HEK293T (cell line): ENCODE measurements around the gene RAD51B.

ENCODE experiments used
- BHLHE40 ChIP-seq: fragments of 450-650 bp; IDR thresholded peaks from 2 replicates; pipeline ENCODE4 v1.6.1; 2016; ENCODE audit warnings: mild to moderate bottlenecking, moderate library complexity, borderline replicate concordance
- CTBP1 ChIP-seq: fragments of 450-650 bp; IDR thresholded peaks from 2 replicates; pipeline ENCODE4 v1.6.1; 2016; ENCODE audit warnings: borderline replicate concordance
- FOXM1 ChIP-seq: fragments of 450-650 bp; IDR thresholded peaks from 2 replicates; pipeline ENCODE4 v1.6.1; 2017; ENCODE audit warnings: mild to moderate bottlenecking, borderline replicate concordance
- NFRKB ChIP-seq: fragments of 450-650 bp; IDR thresholded peaks from 2 replicates; pipeline ENCODE4 v1.6.1; 2016; ENCODE audit warnings: mild to moderate bottlenecking, moderate library complexity
- PKNOX1 ChIP-seq: fragments of 450-650 bp; IDR thresholded peaks from 2 replicates; pipeline ENCODE4 v1.6.1; 2016
- SUZ12 ChIP-seq: fragments of 450-650 bp; IDR thresholded peaks from 2 replicates; pipeline ENCODE4 v1.6.1; 2016; ENCODE audit warnings: mild to moderate bottlenecking

GRCh38 chr14:68230202-68230949 lies 410.8 kb downstream of the RAD51B start:
- no peak for TF ChIP-seq NFRKB
- TF ChIP-seq FOXM1: no peak
- no peak for TF ChIP-seq PKNOX1
- TF ChIP-seq CTBP1: no peak
- TF ChIP-seq BHLHE40: no peak
- no peak for TF ChIP-seq SUZ12
